GM18517 (cell line): Measurements from ENCODE around the gene SAP130.

Experiments used
- ATAC-seq: cut with Tn5 transposase; IDR thresholded peaks from one replicate; pipeline ENCODE4 v1.9.1; 2021; ENCODE audit warnings: mild to moderate bottlenecking, moderate library complexity; ENCODE audit not compliant: unreplicated experiment

SAP130 gene

GRCh38 chr2:128026448-128027277 is 1.2 kb downstream of the SAP130 start:
- no peak for ATAC-seq

GRCh38 chr2:128024816-128025215 is 3.0 kb downstream of the SAP130 start:
- ATAC-seq, result no peak

GRCh38 chr2:128017561-128017960 is 10.3 kb downstream of the SAP130 start:
- no peak for ATAC-seq

GRCh38 chr2:128016620-128017019 is 11.2 kb downstream of the SAP130 start:
- ATAC-seq, result no peak

GRCh38 chr2:128012698-128013097 is 15.2 kb downstream of the SAP130 start:
- no peak for ATAC-seq

- ATAC-seq, result no peak
These were observed 19.7 kb downstream of the SAP130 start for GRCh38 chr2:128008074-128008672.

GRCh38 chr2:128004509-128004908 is 23.4 kb downstream of the SAP130 start:
- ATAC-seq, result no peak

GRCh38 chr2:128003463-128003862 is 24.4 kb downstream of the SAP130 start:
- ATAC-seq, result no peak

- ATAC-seq, result no peak
These were observed 31.7 kb downstream of the SAP130 start for GRCh38 chr2:127996160-127996559.

GRCh38 chr2:127995725-127996124 is 32.1 kb downstream of the SAP130 start:
- ATAC-seq, result no peak

- no peak for ATAC-seq
These were observed 34.2 kb downstream of the SAP130 start for GRCh38 chr2:127993659-127994058.

GRCh38 chr2:127991742-127992141 is 36.1 kb downstream of the SAP130 start:
- ATAC-seq, result no peak

- no peak for ATAC-seq
These were observed 41.2 kb downstream of the SAP130 start for GRCh38 chr2:127986548-127987079.

GRCh38 chr2:127985735-127986134 is 42.1 kb downstream of the SAP130 start:
- no peak for ATAC-seq

- no peak for ATAC-seq
These were observed 42.7 kb downstream of the SAP130 start for GRCh38 chr2:127985026-127985734.

GRCh38 chr2:127984551-127984950 is 43.3 kb downstream of the SAP130 start:
- ATAC-seq, result no peak

- ATAC-seq, result no peak
These were observed 58.4 kb downstream of the SAP130 start for GRCh38 chr2:127969446-127969845.

GRCh38 chr2:127968610-127969339 is 59.1 kb downstream of the SAP130 start:
- ATAC-seq, result no peak

- ATAC-seq, result no peak
These were observed 66.1 kb downstream of the SAP130 start for GRCh38 chr2:127961729-127962128.

GRCh38 chr2:127957240-127957639 is 70.6 kb downstream of the SAP130 start:
- no peak for ATAC-seq

- ATAC-seq, result no peak
These were observed 73.0 kb downstream of the SAP130 start for GRCh38 chr2:127954857-127955256.
